A549 (cell line): ENCODE measurements around the gene PGS1.

Experiments used
- HDAC2 ChIP-seq: fragments of 200-600 bp; sonication (generic); IDR thresholded peaks from 2 replicates; pipeline ENCODE4 v1.6.1; 2016
- POLR2A ChIP-seq: IDR thresholded peaks from 2 replicates; pipeline ENCODE4 v1.6.1; 2012; ENCODE audit warnings: mild to moderate bottlenecking, low read length
- RAD21 ChIP-seq, 2 experiments: fragments of >200 bp in 1 of 2; sonication (Bioruptor Twin) in 1 of 2; formaldehyde crosslinking in 1 of 2; IDR thresholded peaks in 1 of 2; conservative IDR thresholded peaks in 1 of 2; 2 replicates in 1 of 2; 3 replicates in 1 of 2; pipeline ENCODE4 v1.6.1; 2012 to 2018; ENCODE audit warnings: inconsistent platforms in 1 of 2
- TF ChIP-seq, protein P1 (sequence below): fragments of >200 bp; sonication (Bioruptor Twin); formaldehyde crosslinking; IDR thresholded peaks from 3 replicates; pipeline ENCODE4 v1.5.1; 2016
- TF ChIP-seq, protein P2 (sequence below): fragments of 150-350 bp; IDR thresholded peaks from 2 replicates; pipeline ENCODE4 v1.6.1; 2014; ENCODE audit warnings: low read depth, mild to moderate bottlenecking, low read length

- TF ChIP-seq, protein P1, sequence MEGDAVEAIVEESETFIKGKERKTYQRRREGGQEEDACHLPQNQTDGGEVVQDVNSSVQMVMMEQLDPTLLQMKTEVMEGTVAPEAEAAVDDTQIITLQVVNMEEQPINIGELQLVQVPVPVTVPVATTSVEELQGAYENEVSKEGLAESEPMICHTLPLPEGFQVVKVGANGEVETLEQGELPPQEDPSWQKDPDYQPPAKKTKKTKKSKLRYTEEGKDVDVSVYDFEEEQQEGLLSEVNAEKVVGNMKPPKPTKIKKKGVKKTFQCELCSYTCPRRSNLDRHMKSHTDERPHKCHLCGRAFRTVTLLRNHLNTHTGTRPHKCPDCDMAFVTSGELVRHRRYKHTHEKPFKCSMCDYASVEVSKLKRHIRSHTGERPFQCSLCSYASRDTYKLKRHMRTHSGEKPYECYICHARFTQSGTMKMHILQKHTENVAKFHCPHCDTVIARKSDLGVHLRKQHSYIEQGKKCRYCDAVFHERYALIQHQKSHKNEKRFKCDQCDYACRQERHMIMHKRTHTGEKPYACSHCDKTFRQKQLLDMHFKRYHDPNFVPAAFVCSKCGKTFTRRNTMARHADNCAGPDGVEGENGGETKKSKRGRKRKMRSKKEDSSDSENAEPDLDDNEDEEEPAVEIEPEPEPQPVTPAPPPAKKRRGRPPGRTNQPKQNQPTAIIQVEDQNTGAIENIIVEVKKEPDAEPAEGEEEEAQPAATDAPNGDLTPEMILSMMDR = no peak
- TF ChIP-seq POLR2A = no peak
- no peak for TF ChIP-seq RAD21 (conservative IDR thresholded peaks at IDR 0.05 in 1 of 2, IDR thresholded peaks at IDR 0.05 in 1 of 2)
- TF ChIP-seq, protein P2, sequence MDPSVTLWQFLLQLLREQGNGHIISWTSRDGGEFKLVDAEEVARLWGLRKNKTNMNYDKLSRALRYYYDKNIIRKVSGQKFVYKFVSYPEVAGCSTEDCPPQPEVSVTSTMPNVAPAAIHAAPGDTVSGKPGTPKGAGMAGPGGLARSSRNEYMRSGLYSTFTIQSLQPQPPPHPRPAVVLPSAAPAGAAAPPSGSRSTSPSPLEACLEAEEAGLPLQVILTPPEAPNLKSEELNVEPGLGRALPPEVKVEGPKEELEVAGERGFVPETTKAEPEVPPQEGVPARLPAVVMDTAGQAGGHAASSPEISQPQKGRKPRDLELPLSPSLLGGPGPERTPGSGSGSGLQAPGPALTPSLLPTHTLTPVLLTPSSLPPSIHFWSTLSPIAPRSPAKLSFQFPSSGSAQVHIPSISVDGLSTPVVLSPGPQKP = no peak
- no peak for TF ChIP-seq HDAC2
These were observed 15.1 kb downstream of the PGS1 start for GRCh38 chr17:78393575-78393974.
